ENCODE results near the gene SSBP1. TPM values are rescaled to one million over a fixed set of nuclear protein-coding genes. Genes with fewer than 3 reads are reported as not detected.
"Not testable (repeated sequence)": the region's sequence is repeated elsewhere in the genome, so short reads cannot be mapped to it uniquely, and the experiment has no call there.

The SSBP1 gene
- total and polyA plus RNA-seq, 4 donors, result 68.0 to 147 (median 80.1) TPM

DNA sequence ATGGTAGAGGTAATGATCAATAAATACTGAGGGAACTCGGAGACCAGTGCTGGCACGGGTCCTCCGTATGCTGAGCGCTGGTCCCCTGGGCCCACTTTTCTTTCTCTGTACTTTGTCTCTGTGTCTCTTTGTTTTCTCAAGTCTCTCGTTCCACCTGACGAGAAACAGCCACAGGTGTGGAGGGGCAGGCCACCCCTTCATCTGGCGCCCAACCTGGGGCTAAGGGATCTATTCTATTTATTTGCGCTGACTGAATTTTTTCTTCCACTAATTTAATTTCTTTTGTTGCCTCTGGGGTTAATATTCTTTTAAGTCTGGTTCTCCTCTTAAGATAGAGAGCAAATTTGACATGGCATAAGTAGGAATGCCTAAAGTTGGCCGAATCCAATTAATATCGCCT is 13.7 kb downstream of the SSBP1 start:
- DNase-seq (ENCODE audit: low spot score); H3K27me3 ChIP-seq (ENCODE audit: control insufficient read depth in 4 of 4, insufficient read depth in 4 of 4, low read length in 3 of 4); H3K4me1 ChIP-seq (ENCODE audit: control insufficient read depth in 4 of 4, insufficient read depth in 4 of 4, low read length in 3 of 4); H3K4me3 ChIP-seq (ENCODE audit: low read depth in 1 of 3, low read length in 3 of 3); H3K9ac ChIP-seq (ENCODE audit: low read depth in 1 of 2, low read length in 2 of 2); H3K27ac ChIP-seq (ENCODE audit: low read depth in 1 of 2, low read length in 2 of 2): not testable (repeated sequence)
- Histone ChIP-seq H3K9me3 (ENCODE audit: control insufficient read depth in 4 of 4, low read length in 3 of 4) (peaks cover 6 to 23% (median 7%) of the 10 kb centered on the region in 4 donors), H3K36me3 (ENCODE audit: control insufficient read depth in 4 of 4, insufficient read depth in 3 of 4, low read depth in 1 of 4, low read length in 3 of 4) (peaks cover 15 to 56% (median 50%) of the 10 kb centered on the region in 4 donors)
- 98% methylated on average over 10 of the region's 10 CpGs for WGBS

DNA sequence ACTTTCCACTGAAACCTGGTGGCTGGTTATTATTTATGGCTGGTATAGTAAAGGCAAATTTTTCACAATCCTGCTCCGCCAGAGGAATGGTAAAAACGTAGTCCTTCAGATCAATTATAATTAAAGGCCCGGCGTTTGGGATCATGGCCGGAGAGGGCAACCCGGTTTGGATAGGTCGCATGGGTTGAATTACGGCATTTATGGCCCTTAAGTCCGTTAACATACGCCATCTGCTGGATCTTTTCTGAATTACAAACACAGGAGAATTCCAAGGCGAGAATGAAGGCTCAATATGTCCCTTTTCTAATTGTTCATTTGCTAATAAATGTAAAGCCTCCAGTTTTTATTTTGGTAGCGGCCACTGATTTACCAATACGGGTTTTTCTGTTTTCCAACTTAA is 14.5 kb downstream of the SSBP1 start:
- no peak overlapping the region for H3K4me3 ChIP-seq (ENCODE audit: low read depth in 1 of 3, low read length in 3 of 3)
- DNase-seq (ENCODE audit: low spot score), result no peak
- 98% methylated on average over 13 of the region's 13 CpGs for WGBS
- no peak overlapping the region for H3K27ac ChIP-seq (ENCODE audit: low read depth in 1 of 2, low read length in 2 of 2)
- H3K36me3 ChIP-seq (ENCODE audit: control insufficient read depth in 4 of 4, insufficient read depth in 3 of 4, low read depth in 1 of 4, low read length in 3 of 4), result peaks cover 13 to 61% (median 53%) of the 10 kb centered on the region in 4 donors
- TF ChIP-seq JUND (IDR thresholded peaks at IDR 0.05), result no peak
- TF ChIP-seq, protein P1, sequence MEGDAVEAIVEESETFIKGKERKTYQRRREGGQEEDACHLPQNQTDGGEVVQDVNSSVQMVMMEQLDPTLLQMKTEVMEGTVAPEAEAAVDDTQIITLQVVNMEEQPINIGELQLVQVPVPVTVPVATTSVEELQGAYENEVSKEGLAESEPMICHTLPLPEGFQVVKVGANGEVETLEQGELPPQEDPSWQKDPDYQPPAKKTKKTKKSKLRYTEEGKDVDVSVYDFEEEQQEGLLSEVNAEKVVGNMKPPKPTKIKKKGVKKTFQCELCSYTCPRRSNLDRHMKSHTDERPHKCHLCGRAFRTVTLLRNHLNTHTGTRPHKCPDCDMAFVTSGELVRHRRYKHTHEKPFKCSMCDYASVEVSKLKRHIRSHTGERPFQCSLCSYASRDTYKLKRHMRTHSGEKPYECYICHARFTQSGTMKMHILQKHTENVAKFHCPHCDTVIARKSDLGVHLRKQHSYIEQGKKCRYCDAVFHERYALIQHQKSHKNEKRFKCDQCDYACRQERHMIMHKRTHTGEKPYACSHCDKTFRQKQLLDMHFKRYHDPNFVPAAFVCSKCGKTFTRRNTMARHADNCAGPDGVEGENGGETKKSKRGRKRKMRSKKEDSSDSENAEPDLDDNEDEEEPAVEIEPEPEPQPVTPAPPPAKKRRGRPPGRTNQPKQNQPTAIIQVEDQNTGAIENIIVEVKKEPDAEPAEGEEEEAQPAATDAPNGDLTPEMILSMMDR (IDR thresholded peaks at IDR 0.05; ENCODE audit: low read depth, low read length, missing input control), result peak; percentile 16
- no peak for TF ChIP-seq YY1 (IDR thresholded peaks at IDR 0.05)
- no peak for TF ChIP-seq FOXA1 (IDR thresholded peaks at IDR 0.05)
- TF ChIP-seq, protein P2, sequence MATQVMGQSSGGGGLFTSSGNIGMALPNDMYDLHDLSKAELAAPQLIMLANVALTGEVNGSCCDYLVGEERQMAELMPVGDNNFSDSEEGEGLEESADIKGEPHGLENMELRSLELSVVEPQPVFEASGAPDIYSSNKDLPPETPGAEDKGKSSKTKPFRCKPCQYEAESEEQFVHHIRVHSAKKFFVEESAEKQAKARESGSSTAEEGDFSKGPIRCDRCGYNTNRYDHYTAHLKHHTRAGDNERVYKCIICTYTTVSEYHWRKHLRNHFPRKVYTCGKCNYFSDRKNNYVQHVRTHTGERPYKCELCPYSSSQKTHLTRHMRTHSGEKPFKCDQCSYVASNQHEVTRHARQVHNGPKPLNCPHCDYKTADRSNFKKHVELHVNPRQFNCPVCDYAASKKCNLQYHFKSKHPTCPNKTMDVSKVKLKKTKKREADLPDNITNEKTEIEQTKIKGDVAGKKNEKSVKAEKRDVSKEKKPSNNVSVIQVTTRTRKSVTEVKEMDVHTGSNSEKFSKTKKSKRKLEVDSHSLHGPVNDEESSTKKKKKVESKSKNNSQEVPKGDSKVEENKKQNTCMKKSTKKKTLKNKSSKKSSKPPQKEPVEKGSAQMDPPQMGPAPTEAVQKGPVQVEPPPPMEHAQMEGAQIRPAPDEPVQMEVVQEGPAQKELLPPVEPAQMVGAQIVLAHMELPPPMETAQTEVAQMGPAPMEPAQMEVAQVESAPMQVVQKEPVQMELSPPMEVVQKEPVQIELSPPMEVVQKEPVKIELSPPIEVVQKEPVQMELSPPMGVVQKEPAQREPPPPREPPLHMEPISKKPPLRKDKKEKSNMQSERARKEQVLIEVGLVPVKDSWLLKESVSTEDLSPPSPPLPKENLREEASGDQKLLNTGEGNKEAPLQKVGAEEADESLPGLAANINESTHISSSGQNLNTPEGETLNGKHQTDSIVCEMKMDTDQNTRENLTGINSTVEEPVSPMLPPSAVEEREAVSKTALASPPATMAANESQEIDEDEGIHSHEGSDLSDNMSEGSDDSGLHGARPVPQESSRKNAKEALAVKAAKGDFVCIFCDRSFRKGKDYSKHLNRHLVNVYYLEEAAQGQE (IDR thresholded peaks at IDR 0.05), result no peak
- no peak overlapping the region for H3K9ac ChIP-seq (ENCODE audit: low read depth in 1 of 2, low read length in 2 of 2)
- peaks cover 6 to 23% (median 7%) of the 10 kb centered on the region in 4 donors for H3K9me3 ChIP-seq (ENCODE audit: control insufficient read depth in 4 of 4, low read length in 3 of 4)
- no peaks in the 10 kb centered on the region for H3K4me1 ChIP-seq (ENCODE audit: control insufficient read depth in 4 of 4, insufficient read depth in 4 of 4, low read length in 3 of 4)
- H3K27me3 ChIP-seq (ENCODE audit: control insufficient read depth in 4 of 4, insufficient read depth in 4 of 4, low read length in 3 of 4), result no peaks in the 10 kb centered on the region

DNA sequence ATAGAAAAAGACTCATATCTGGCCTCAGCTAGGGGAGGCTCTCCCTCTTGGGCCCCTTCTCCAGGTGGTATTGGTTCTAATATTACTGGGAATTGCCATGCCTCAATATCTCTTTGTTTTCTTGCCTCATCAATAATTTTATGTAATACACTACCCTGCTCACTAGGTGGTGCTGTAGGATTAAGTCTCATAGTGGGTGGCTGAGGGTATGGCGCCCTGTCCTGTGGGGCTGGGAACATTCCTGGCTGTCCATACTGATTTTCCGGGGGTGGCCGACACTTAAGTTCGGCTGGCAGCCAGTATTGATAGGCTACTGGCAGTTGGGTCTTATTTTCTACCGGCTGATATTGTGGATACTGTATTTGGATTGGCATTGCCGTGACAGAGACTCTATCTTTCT is 16.8 kb downstream of the SSBP1 start:
- H3K4me3 ChIP-seq (ENCODE audit: low read depth in 1 of 3, low read length in 3 of 3), result no peak overlapping the region
- no peak for DNase-seq (ENCODE audit: low spot score)
- no peak overlapping the region for H3K9ac ChIP-seq (ENCODE audit: low read depth in 1 of 2, low read length in 2 of 2)
- no peaks in the 10 kb centered on the region for H3K4me1 ChIP-seq (ENCODE audit: control insufficient read depth in 4 of 4, insufficient read depth in 4 of 4, low read length in 3 of 4)
- peaks cover 6 to 23% (median 7%) of the 10 kb centered on the region in 4 donors for H3K9me3 ChIP-seq (ENCODE audit: control insufficient read depth in 4 of 4, low read length in 3 of 4)
- no peaks in the 10 kb centered on the region for H3K27me3 ChIP-seq (ENCODE audit: control insufficient read depth in 4 of 4, insufficient read depth in 4 of 4, low read length in 3 of 4)
- H3K36me3 ChIP-seq (ENCODE audit: control insufficient read depth in 4 of 4, insufficient read depth in 3 of 4, low read depth in 1 of 4, low read length in 3 of 4), result peaks cover 14 to 48% (median 44%) of the 10 kb centered on the region in 4 donors
- 97% methylated on average over 6 of the region's 6 CpGs for WGBS
- H3K27ac ChIP-seq (ENCODE audit: low read depth in 1 of 2, low read length in 2 of 2), result no peak overlapping the region
- TF ChIP-seq, protein P3, sequence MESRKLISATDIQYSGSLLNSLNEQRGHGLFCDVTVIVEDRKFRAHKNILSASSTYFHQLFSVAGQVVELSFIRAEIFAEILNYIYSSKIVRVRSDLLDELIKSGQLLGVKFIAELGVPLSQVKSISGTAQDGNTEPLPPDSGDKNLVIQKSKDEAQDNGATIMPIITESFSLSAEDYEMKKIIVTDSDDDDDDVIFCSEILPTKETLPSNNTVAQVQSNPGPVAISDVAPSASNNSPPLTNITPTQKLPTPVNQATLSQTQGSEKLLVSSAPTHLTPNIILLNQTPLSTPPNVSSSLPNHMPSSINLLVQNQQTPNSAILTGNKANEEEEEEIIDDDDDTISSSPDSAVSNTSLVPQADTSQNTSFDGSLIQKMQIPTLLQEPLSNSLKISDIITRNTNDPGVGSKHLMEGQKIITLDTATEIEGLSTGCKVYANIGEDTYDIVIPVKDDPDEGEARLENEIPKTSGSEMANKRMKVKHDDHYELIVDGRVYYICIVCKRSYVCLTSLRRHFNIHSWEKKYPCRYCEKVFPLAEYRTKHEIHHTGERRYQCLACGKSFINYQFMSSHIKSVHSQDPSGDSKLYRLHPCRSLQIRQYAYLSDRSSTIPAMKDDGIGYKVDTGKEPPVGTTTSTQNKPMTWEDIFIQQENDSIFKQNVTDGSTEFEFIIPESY (IDR thresholded peaks at IDR 0.05), result no peak
- TF ChIP-seq FOXA1 (IDR thresholded peaks at IDR 0.05) (no peak), EGR1 (IDR thresholded peaks at IDR 0.05; ENCODE audit: low read depth in 2 of 2) (no peak), RAD21 (IDR thresholded peaks at IDR 0.05) (peak; percentile 31 to 68), TAF1 (conservative IDR thresholded peaks at IDR 0.05) (no peak), GABPA (IDR thresholded peaks at IDR 0.05 in 1 of 2, conservative IDR thresholded peaks at IDR 0.05 in 1 of 2) (no peak), HNF4A (conservative IDR thresholded peaks at IDR 0.05) (no peak), HNF4G (IDR thresholded peaks at IDR 0.05) (no peak), NR2F2 (IDR thresholded peaks at IDR 0.05) (no peak), SP1 (IDR thresholded peaks at IDR 0.05) (no peak), FOXA2 (IDR thresholded peaks at IDR 0.05) (no peak), RXRA (IDR thresholded peaks at IDR 0.05) (no peak), YY1 (IDR thresholded peaks at IDR 0.05) (no peak), JUND (IDR thresholded peaks at IDR 0.05) (no peak)
- TF ChIP-seq, protein P4, sequence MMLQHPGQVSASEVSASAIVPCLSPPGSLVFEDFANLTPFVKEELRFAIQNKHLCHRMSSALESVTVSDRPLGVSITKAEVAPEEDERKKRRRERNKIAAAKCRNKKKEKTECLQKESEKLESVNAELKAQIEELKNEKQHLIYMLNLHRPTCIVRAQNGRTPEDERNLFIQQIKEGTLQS (IDR thresholded peaks at IDR 0.05), result no peak
- TF ChIP-seq, protein P2 (IDR thresholded peaks at IDR 0.05), result no peak

Data from liver (tissue), 9 donors.